AG10803 (cell line): ENCODE data around the gene SNRNP70.

Experiments used
- DNase-seq: peaks from one replicate; pipeline ENCODE4 v3.0.0; 2010; ENCODE audit warnings: low read depth
- H3K4me3 ChIP-seq: 2 replicates; pipeline ENCODE4 v1.5.1; 2011; ENCODE audit warnings: mild to moderate bottlenecking, low read length, control low read depth
- TF ChIP-seq, protein P1 (sequence below): conservative IDR thresholded peaks from 2 replicates; pipeline ENCODE4 v1.5.1; 2011; ENCODE audit warnings: mild to moderate bottlenecking, low read length, control low read depth, inconsistent platforms

Gene SNRNP70

DNA sequence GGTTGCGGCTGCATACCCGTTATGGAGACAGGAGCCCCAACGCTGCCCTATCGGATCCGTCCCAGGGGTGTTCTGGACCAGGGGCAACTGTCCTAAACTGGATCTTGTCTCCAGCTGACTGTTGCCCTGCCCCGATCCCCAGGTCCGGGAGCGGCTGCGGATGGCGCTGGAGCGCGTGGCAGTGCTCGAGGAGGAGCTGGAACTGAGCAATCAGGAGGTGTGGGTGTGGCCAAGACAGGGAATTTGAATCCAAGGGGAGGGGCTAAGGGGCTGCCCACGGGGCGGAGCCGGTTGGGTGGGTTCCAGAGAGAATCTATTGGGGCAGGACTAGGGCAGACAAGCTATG is 44.0 kb downstream of the SNRNP70 start:
- TF ChIP-seq, protein P1, sequence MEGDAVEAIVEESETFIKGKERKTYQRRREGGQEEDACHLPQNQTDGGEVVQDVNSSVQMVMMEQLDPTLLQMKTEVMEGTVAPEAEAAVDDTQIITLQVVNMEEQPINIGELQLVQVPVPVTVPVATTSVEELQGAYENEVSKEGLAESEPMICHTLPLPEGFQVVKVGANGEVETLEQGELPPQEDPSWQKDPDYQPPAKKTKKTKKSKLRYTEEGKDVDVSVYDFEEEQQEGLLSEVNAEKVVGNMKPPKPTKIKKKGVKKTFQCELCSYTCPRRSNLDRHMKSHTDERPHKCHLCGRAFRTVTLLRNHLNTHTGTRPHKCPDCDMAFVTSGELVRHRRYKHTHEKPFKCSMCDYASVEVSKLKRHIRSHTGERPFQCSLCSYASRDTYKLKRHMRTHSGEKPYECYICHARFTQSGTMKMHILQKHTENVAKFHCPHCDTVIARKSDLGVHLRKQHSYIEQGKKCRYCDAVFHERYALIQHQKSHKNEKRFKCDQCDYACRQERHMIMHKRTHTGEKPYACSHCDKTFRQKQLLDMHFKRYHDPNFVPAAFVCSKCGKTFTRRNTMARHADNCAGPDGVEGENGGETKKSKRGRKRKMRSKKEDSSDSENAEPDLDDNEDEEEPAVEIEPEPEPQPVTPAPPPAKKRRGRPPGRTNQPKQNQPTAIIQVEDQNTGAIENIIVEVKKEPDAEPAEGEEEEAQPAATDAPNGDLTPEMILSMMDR = no peak
- no peak for DNase-seq
- H3K4me3 ChIP-seq = no peak overlapping the region

DNA sequence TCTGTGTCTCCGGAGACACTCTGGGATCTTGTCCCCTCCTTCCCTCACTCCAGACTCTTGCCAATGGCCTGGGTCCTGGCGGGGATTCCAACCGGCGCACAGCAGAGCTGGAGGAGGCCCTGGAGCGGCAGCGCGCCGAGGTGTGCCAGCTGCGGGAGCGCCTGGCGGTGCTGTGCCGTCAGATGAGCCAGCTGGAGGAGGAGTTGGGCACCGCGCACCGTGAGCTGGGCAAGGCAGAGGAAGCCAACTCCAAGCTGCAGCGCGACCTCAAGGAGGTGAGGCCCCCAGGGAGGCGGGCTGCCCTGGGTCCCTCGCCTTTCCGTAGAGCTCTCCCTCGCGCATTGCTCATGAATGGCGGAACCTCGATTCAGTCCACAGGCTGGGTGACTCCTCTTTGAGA is 45.1 kb downstream of the SNRNP70 start:
- H3K4me3 ChIP-seq = no peak overlapping the region
- no peak for DNase-seq
- TF ChIP-seq, protein P1 = no peak

DNA sequence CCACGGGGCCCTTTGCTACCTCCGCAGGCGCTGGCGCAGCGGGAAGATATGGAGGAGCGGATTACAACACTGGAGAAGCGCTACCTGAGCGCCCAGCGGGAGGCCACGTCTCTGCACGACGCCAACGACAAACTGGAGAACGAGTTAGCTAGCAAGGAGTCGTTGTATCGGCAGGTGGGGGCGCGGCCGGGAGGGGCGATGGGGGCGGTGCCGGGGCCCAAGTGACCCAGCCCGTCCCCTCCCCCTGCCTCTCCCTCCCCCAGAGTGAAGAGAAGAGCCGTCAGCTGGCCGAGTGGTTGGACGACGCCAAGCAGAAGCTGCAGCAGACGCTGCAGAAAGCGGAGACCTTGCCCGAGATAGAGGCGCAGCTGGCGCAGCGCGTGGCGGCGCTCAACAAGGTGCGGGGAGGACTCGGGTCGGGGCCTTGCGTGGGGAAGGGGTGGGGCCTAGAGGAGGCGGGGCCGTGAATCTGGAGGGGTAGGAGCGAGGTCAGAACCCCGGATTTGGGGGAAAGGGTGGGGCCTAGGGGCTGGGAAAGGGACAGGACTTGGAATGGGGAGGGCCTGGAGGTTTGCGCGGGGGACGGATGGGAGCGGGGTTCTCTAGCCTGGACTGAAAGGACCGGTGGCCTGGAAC is 47.8 kb downstream of the SNRNP70 start:
- no peak overlapping the region for H3K4me3 ChIP-seq
- DNase-seq = no peak
- TF ChIP-seq, protein P1 = no peak

GRCh38 chr19:49133621-49134454 is 48.6 kb downstream of the SNRNP70 start:
- peak overlapping the region; percentile 15; the same call in 1 of the 2 replicates for H3K4me3 ChIP-seq
- DNase-seq = peak; percentile 40
- TF ChIP-seq, protein P1 = no peak

- H3K4me3 ChIP-seq = no peak overlapping the region
- TF ChIP-seq, protein P1 = no peak
- no peak for DNase-seq
These were observed 50.4 kb downstream of the SNRNP70 start for GRCh38 chr19:49135686-49136085.

GRCh38 chr19:49136771-49137171 is 51.5 kb downstream of the SNRNP70 start:
- no peak overlapping the region for H3K4me3 ChIP-seq
- peak; percentile 43 for DNase-seq
- TF ChIP-seq, protein P1 = no peak

DNA sequence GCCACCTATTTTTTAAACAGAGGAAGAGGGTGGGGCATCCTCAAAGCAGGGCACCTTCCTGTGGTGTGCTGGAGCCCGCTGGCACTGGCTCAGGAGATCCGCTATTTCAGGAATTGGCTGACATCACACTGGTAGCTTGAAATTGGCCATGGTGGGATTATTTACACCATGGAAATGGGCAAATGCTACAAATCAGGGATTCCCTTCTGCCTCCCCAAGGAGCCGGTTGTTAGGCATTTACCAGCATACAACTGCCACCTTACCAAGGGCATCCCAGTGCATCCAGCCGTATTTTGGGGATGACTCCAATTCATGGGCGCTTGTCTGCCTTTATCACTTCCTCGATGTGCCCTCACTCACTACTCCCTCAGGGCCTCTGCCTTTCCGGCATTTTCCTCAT is 55.7 kb downstream of the SNRNP70 start:
- H3K4me3 ChIP-seq = no peak overlapping the region
- DNase-seq = no peak
- TF ChIP-seq, protein P1 = no peak
